Activated CD8-positive, alpha-beta memory T cell treated with anti-CD3 and anti-CD28 coated beads, Interleukin-2, amount 50 U/mL, for 1 hour (primary cell): Measurements from ENCODE around the gene ZNF692.
"Not testable (repeated sequence)": the region's sequence is repeated elsewhere in the genome, so short reads cannot be mapped to it uniquely, and the experiment has no call there.

Experiments
- DNase-seq: peaks from one replicate; pipeline ENCODE4 v3.0.0-alpha.2; 2020; ENCODE audit errors: extremely low read depth

ZNF692 gene

GRCh38 chr1:248858891-248859889, at the start of gene ZNF692:
Gene ZNF692 (minus strand): TSS chr1:248859085. CDS start chr1:248858309, 776 bp downstream.
- DNase-seq: peak; percentile 91

GRCh38 chr1:248906753-248907661, 48.1 kb upstream of the ZNF692 start:
- DNase-seq: no peak

GRCh38 chr1:248906009-248906752, 47.3 kb upstream of the ZNF692 start, which contains the start of gene PGBD2:
Gene PGBD2 (plus strand): TSS chr1:248906235. CDS start chr1:248913863, 7,628 bp downstream.
- peak; percentile 91 for DNase-seq

- no peak for DNase-seq
These were observed 46.8 kb upstream of the ZNF692 start for GRCh38 chr1:248905662-248906008.

GRCh38 chr1:248904437-248905216, 45.7 kb upstream of the ZNF692 start:
- DNase-seq: no peak

GRCh38 chr1:248901578-248901977, 42.7 kb upstream of the ZNF692 start:
- DNase-seq: no peak

- no peak for DNase-seq
These were observed 41.8 kb upstream of the ZNF692 start for GRCh38 chr1:248900637-248901036.

- no peak for DNase-seq
These were observed 38.8 kb upstream of the ZNF692 start for GRCh38 chr1:248897412-248898337.

GRCh38 chr1:248894837-248895236, 36.0 kb upstream of the ZNF692 start:
- DNase-seq: no peak

- no peak for DNase-seq
These were observed 33.7 kb upstream of the ZNF692 start for GRCh38 chr1:248892590-248892989.

GRCh38 chr1:248891758-248892157, 32.9 kb upstream of the ZNF692 start:
- DNase-seq: no peak

GRCh38 chr1:248890549-248891498, 31.9 kb upstream of the ZNF692 start:
- no peak for DNase-seq

GRCh38 chr1:248889914-248890243, 31.0 kb upstream of the ZNF692 start:
- DNase-seq: not testable (repeated sequence)

- no peak for DNase-seq
These were observed 27.5 kb upstream of the ZNF692 start for GRCh38 chr1:248886237-248886895.

GRCh38 chr1:248885646-248886045, 26.8 kb upstream of the ZNF692 start:
- no peak for DNase-seq

GRCh38 chr1:248884632-248885295, 25.9 kb upstream of the ZNF692 start:
- no peak for DNase-seq

GRCh38 chr1:248882427-248882826, 23.5 kb upstream of the ZNF692 start:
- DNase-seq: not testable (repeated sequence)
